Activated naive CD4-positive, alpha-beta T cell treated with anti-CD3 and anti-CD28 coated beads for 36 hours (primary cell): ENCODE measurements around the gene USP14. TPM values are rescaled to one million over a fixed set of nuclear protein-coding genes. Genes with fewer than 3 reads are reported as not detected.

Source experiments
- CTCF ChIA-PET: fragments of 350-600 bp; sonication (Branson Sonifier 250); formaldehyde crosslinking; loops from one replicate; lab custom pipeline; 2021; ENCODE audit warnings: antibody characterized with exemption; lab: Charles Lee
- DNase-seq: peaks from one replicate; pipeline ENCODE4 v3.0.0-alpha.2; 2020
- H3K27ac Mint-ChIP-seq: one replicate; pipeline ENCODE4 v1.8.0; 2021; ENCODE audit warnings: mild to moderate bottlenecking, mixed read lengths
- H3K27me3 Mint-ChIP-seq: one replicate; pipeline ENCODE4 v1.8.0; 2021; ENCODE audit warnings: low read depth, mixed read lengths
- H3K36me3 Mint-ChIP-seq: one replicate; pipeline ENCODE4 v1.8.0; 2021; ENCODE audit warnings: low read depth, mixed read lengths
- H3K4me1 Mint-ChIP-seq: one replicate; pipeline ENCODE4 v1.8.0; 2021; ENCODE audit warnings: low read depth, mixed read lengths
- H3K4me3 Mint-ChIP-seq: one replicate; pipeline ENCODE4 v1.8.0; 2021; ENCODE audit warnings: mild to moderate bottlenecking, moderate library complexity, mixed read lengths
- H3K9me3 Mint-ChIP-seq: one replicate; pipeline ENCODE4 v1.8.0; 2021; ENCODE audit warnings: mixed read lengths
- intact Hi-C: fragments of 100-400 bp; cut with micrococcal nuclease; formaldehyde crosslinking; loops from one replicate; pipeline ENCODE4 v1.15.1; 2023
- total RNA-seq, 2 experiments: library from RNA; stranded (reverse); gene quantifications; one replicate each; pipeline ENCODE4 v1.2.3, GENCODE V29; 2021

Gene USP14
- total RNA-seq, 2 experiments from 2014 or later: 90.0 to 96.6 TPM

DNA sequence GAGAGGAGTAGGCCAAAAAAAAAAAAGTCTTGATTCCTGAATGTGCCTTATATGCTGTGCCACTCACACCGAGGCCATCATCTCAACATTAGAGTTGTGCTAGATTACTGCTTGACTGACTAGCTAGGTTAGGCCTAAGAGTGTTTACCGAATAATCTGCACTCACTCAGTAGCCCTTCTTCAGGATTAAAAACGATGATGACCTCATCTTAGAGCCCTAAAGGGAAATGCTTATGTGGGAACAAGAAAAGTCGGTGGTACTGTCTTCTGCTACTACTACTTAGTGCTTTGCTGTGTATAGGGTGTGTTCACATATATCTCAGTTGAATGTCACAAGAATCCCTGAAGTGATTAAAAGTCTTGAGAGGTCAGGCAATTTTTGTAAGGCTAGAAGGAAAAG lies 55.1 kb downstream of the USP14 start:
- intact Hi-C loops: no loop called here
- Mint-ChIP-seq H3K27me3 (no peaks in the 10 kb centered on the region), H3K27ac (peak overlapping the region; percentile 47), H3K4me1 (peaks cover 7% of the 10 kb centered on the region), H3K36me3 (peaks cover 57% of the 10 kb centered on the region), H3K4me3 (no peak overlapping the region), H3K9me3 (no peaks in the 10 kb centered on the region)
- no peak for DNase-seq
- CTCF ChIA-PET: interaction anchor here (0.9 kb wide), 1 partner anchor 12 kb away, joined by 3 read pairs; no protein-coding TSS in a partner anchor

DNA sequence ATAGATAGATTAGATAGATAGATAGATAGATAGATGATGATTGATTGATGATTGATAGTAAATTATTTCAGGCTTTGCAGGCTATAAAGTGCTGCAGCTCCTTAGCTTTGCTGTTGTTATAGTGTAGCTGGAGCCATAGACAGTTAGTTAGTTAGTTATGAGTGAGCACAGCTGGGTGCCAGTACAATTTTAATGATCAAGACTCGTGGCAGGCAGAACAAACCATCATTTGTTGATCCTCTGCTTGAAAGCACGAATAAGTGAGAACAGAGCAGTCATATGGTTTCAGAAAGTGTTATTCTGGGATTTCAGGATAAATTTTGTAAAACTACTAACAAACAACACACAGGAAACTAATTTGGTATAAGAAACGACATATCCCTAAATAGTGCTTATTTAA lies 55.6 kb downstream of the USP14 start:
- Mint-ChIP-seq H3K4me3 (no peak overlapping the region), H3K9me3 (no peaks in the 10 kb centered on the region), H3K27ac (peak overlapping the region; percentile 47), H3K27me3 (no peaks in the 10 kb centered on the region), H3K36me3 (peaks cover 59% of the 10 kb centered on the region), H3K4me1 (peaks cover 7% of the 10 kb centered on the region)
- intact Hi-C loops: no loop called here
- CTCF ChIA-PET: interaction anchor here (0.9 kb wide), 1 partner anchor 115 kb away, joined by 6 read pairs; no protein-coding TSS in a partner anchor
- no peak for DNase-seq

DNA sequence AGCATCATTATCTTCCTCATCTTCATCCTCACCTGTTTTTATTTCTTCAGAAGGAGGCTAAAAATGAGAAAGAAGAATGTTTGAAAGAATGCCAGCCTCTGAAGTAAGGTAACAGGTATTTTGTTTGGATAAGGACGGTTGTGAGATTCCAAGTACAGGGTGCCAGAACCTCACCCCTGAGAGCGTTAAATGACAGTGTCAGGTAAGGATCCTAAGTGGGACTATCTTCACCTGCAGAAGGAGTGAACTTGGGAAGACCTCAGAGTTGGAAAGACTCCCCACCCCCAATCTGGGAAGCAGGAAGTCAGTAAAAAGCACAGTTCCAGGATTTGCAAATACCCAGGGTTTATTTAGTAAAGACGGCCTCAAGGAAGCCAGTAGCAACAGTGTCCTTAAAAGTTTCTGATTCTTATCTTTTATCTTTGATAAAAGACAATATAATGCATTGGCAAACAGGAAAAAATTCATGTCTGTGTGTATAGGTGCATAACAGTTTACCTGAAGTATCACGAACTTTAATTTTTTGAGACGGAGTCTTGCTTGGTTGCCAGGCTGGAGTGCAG lies 57.2 kb downstream of the USP14 start:
- Mint-ChIP-seq H3K4me1 (peaks cover 3% of the 10 kb centered on the region), H3K9me3 (no peaks in the 10 kb centered on the region), H3K27ac (peak overlapping the region; percentile 16), H3K27me3 (no peaks in the 10 kb centered on the region), H3K4me3 (no peak overlapping the region), H3K36me3 (peaks cover 50% of the 10 kb centered on the region)
- CTCF ChIA-PET: interaction anchor here (1.6 kb wide), 1 partner anchor 32 kb away, joined by 4 read pairs; no protein-coding TSS in a partner anchor
- no peak for DNase-seq
- intact Hi-C loops: no loop called here

DNA sequence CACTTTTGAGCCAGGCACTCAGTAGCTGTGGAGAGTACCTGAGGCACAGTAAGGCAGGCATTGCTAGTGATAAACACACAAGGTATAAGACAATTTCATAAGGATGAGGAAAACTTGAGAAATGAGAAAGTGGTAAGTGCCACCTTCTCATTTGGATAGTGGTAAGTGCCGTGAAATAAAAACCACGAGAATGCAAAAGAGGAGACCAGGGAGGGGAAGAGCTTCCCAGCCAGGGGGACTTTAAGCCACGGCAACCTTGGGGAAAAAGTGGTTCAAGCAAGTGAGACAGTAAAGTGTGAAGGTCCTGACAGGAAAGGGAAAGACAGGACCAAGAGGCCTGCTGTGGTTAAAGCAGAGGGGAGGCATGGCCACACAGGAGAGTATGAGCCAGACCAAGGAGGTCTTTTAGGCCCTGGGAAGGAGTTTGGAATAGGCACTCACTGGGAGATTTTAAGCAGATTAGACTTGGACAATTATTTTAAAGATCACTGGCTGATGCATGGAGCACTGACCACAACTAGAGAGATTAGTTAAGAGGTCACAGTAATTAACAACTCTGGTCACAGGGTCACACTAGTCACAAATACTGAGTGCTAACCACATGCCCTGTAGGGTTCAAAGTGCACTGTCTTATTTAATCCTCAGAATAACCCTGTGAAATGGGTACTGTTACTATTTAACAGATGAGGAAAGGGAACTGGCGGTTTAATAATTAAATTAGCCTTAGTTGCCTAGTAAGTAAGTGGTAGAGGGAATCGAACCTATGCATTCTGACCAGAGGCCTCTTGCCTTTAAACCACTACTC lies 59.4 kb downstream of the USP14 start:
- CTCF ChIA-PET: no interaction called here
- Mint-ChIP-seq H3K9me3 (no peaks in the 10 kb centered on the region), H3K4me1 (peaks cover 3% of the 10 kb centered on the region), H3K27me3 (no peaks in the 10 kb centered on the region), H3K4me3 (no peak overlapping the region), H3K27ac (peak overlapping the region; percentile 73), H3K36me3 (peaks cover 43% of the 10 kb centered on the region)
- intact Hi-C loops: no loop called here
- no peak for DNase-seq

DNA sequence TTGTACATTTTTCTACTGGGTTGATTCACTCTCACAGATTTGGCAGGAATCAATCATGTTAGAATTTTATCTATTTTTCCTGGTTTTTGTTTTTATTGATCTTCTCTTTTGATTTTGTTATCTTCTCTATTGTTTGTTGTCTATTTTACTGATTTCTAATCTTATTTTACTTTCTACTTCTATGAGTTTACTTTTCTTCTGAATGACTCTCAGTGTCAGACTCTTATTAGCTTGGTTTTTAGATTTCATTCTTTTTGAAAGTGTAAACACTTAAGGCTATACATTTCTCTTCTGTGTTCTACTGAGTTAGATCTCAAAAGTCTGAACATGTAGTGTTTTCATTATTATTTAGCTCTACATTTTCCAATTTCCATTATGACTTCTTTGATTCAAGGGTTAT lies 62.4 kb downstream of the USP14 start:
- Mint-ChIP-seq H3K4me1 (peaks cover 3% of the 10 kb centered on the region), H3K36me3 (peaks cover 41% of the 10 kb centered on the region), H3K27me3 (no peaks in the 10 kb centered on the region), H3K27ac (peak overlapping the region; percentile 55), H3K4me3 (no peak overlapping the region), H3K9me3 (no peaks in the 10 kb centered on the region)
- intact Hi-C loops: no loop called here
- CTCF ChIA-PET: no interaction called here
- DNase-seq: no peak

DNA sequence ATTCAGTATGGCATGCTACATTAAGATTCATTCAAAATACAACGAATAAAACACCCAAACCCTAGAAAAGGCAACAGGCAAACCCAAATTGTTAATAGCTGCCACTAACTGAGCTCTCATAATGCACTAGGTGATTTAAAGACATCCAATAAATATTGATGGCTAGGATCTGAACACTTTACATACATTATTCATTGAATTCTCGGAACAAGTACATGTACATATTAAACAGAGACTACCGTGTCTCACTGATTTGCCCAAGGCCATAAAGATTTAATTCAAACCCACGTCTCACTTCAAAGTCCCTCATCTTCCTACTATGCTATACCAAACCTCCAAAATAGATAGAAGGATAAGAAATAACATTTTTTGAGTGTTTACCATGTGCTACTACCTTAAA lies 67.4 kb downstream of the USP14 start:
- Mint-ChIP-seq H3K4me1 (no peaks in the 10 kb centered on the region), H3K27me3 (no peaks in the 10 kb centered on the region), H3K27ac (no peak overlapping the region), H3K36me3 (peaks cover 41% of the 10 kb centered on the region), H3K9me3 (no peaks in the 10 kb centered on the region), H3K4me3 (no peak overlapping the region)
- CTCF ChIA-PET: interaction anchor here (0.7 kb wide), 1 partner anchor 15 kb away, joined by 3 read pairs; no protein-coding TSS in a partner anchor
- no peak for DNase-seq
- intact Hi-C loops: no loop called here

DNA sequence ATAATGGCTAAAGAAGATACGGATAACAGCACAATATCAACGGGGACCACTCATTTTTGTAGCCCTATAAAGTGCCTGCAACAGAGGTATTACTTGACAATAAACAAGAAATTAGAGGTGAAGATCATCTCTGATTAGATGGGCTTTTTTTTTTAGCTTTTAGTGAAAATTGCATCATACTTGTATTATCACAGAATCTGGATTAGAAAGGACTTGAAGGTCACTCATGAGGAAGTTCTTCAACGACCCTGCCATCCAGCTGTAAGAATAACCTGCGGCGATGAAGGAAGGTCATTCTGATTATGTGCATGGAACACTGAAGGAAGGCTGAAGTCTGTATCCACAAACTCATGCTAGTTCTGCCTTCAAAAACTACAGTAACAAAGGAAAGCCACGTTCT lies 69.0 kb downstream of the USP14 start:
- Mint-ChIP-seq H3K36me3 (peaks cover 34% of the 10 kb centered on the region), H3K27me3 (no peaks in the 10 kb centered on the region), H3K4me1 (no peaks in the 10 kb centered on the region), H3K9me3 (no peaks in the 10 kb centered on the region), H3K4me3 (no peak overlapping the region), H3K27ac (no peak overlapping the region)
- no peak for DNase-seq
- CTCF ChIA-PET: no interaction called here
- intact Hi-C loops: no loop called here

DNA sequence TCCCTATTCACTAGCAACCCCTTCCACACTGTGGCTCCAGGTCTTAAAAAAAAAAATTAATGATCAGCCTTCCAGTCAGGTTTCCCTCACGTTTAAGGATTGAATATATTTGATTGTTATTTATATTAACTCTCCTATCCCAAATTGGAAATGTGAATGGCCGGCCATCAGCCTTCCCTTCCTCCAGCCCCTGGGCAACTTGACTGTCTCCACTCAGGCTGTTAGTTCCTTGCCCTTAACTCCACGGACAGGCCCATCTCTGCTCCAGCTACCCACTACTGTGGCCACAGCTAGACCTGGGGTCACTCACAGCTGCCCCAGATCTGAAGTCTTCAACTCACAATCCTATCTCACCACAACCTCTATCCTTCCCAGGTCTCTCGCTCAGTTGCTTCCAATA lies 69.5 kb downstream of the USP14 start:
- H3K27me3 Mint-ChIP-seq: no peaks in the 10 kb centered on the region
- H3K36me3 Mint-ChIP-seq: peaks cover 32% of the 10 kb centered on the region
- no peaks in the 10 kb centered on the region for H3K9me3 Mint-ChIP-seq

DNA sequence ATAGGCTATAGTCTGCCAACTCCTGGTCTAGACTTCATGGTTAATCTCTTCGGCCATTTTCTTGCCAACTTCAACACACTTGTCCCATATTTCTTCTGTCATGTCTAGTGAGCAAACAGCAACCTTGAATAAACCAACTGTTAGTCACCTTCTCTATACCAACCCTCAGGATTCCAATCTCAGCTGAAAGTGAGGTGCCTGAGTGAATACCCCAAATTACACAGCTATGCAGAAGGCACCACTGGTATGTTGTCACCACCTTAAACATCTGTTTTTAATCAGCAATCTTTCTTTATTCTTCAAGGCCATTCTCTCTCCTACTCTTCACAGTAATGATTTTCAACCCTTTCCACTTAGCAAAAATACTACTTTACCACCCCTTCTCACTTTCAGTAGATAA lies 70.2 kb downstream of the USP14 start:
- no peak for DNase-seq
- CTCF ChIA-PET: no interaction called here
- Mint-ChIP-seq H3K27ac (no peak overlapping the region), H3K9me3 (no peaks in the 10 kb centered on the region), H3K4me3 (no peak overlapping the region), H3K27me3 (no peaks in the 10 kb centered on the region), H3K4me1 (no peaks in the 10 kb centered on the region), H3K36me3 (peaks cover 31% of the 10 kb centered on the region)
- intact Hi-C loops: no loop called here

More for the DNA sequence above, 69.5 kb downstream of the USP14 start:
- DNase-seq: no peak
- intact Hi-C loops: no loop called here
- Mint-ChIP-seq H3K4me3 (no peak overlapping the region), H3K4me1 (no peaks in the 10 kb centered on the region), H3K27ac (no peak overlapping the region)
- CTCF ChIA-PET: no interaction called here

DNA sequence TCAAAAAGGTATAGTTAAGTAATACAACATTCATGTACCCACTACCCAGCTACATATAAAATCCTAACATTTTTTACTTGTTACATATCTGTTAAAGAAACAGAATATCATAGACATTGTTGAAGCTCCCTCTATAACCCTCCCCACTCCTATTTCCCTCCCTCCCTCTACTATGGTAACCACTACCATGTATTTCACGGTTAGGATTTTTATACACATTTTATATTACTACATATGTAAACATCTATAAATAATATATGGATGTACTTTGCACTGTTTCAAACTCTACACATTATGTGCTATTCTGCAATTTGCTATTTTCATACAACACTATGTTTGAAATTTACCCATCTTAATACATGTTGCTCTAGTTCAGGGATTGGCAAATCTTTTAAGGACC lies 73.2 kb downstream of the USP14 start:
- intact Hi-C loops: no loop called here
- no peak overlapping the region for H3K27ac Mint-ChIP-seq
- no peaks in the 10 kb centered on the region for H3K9me3 Mint-ChIP-seq
- H3K4me3 Mint-ChIP-seq: no peak overlapping the region
- CTCF ChIA-PET: no interaction called here
- H3K36me3 Mint-ChIP-seq: peaks cover 20% of the 10 kb centered on the region
- DNase-seq: no peak
- no peaks in the 10 kb centered on the region for H3K27me3 Mint-ChIP-seq
- H3K4me1 Mint-ChIP-seq: no peaks in the 10 kb centered on the region

DNA sequence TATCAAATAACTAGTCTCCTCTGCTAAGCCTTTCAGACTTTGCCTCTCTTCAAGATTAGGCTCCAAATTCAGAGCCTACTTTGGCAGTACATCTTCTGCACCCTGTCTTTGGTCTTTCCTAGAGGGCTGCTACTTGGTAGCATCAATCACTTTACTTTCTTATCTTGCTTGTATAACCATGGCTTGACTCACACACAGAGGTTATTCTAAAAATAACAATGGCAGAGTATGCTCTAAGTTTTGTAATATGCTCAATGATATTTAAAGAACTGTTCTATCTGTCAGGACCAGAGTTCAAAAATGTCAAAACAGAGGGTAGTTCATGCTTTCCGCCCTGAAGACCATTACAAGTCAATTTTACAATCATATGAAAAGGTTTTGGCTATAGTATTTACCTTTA lies 81.8 kb downstream of the USP14 start:
- Mint-ChIP-seq H3K4me3 (no peak overlapping the region), H3K27me3 (no peaks in the 10 kb centered on the region), H3K9me3 (no peaks in the 10 kb centered on the region), H3K4me1 (peaks cover 2% of the 10 kb centered on the region), H3K36me3 (peaks cover 37% of the 10 kb centered on the region), H3K27ac (no peak overlapping the region)
- intact Hi-C loops: no loop called here
- CTCF ChIA-PET: no interaction called here
- no peak for DNase-seq

DNA sequence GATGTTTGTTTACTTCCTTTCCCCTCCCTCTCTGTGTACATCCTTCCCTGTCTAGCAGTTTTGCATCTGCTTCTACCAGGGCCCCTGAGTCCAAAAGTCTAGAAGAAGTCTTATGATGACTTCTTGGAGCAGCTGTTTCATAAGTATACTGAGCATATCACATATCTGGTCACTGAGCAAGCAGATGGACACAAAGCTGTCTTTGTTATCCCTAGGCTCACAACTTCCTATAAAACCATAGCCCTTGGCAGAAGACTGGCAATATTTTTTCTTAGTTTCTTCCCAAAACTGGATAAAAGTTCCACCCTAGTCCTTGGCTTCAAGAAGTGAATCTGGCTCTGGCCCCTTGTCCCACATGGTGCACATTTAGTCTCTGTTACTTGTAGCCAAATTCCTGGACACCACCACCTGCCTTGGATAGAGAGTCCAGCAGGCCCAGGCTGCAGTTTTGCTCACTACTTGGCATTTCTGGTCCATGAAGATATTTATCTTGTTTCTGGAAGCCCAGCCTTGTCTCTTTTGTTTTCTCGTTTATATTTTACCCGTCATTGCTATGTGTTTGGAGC lies 87.0 kb downstream of the USP14 start:
- H3K36me3 Mint-ChIP-seq: peaks cover 47% of the 10 kb centered on the region
- peaks cover 2% of the 10 kb centered on the region for H3K4me1 Mint-ChIP-seq
- no peak overlapping the region for H3K4me3 Mint-ChIP-seq
- intact Hi-C loops: no loop called here
- CTCF ChIA-PET: no interaction called here
- no peak for DNase-seq
- H3K27me3 Mint-ChIP-seq: no peaks in the 10 kb centered on the region
- H3K27ac Mint-ChIP-seq: no peak overlapping the region
- no peaks in the 10 kb centered on the region for H3K9me3 Mint-ChIP-seq
